C4-2B (cell line): Measurements from ENCODE around the gene FANK1.
"Not testable (repeated sequence)": the region's sequence is repeated elsewhere in the genome, so short reads cannot be mapped to it uniquely, and the experiment has no call there.

Source experiments
- ZFX ChIP-seq: fragments of 450-650 bp; IDR thresholded peaks from 2 replicates; pipeline ENCODE4 v1.6.1; 2017
- TF ChIP-seq, protein P1 (sequence below): fragments of 450-650 bp; conservative IDR thresholded peaks from 2 replicates; pipeline ENCODE4 v1.5.1; 2017; ENCODE audit warnings: mild to moderate bottlenecking

- TF ChIP-seq, protein P1, sequence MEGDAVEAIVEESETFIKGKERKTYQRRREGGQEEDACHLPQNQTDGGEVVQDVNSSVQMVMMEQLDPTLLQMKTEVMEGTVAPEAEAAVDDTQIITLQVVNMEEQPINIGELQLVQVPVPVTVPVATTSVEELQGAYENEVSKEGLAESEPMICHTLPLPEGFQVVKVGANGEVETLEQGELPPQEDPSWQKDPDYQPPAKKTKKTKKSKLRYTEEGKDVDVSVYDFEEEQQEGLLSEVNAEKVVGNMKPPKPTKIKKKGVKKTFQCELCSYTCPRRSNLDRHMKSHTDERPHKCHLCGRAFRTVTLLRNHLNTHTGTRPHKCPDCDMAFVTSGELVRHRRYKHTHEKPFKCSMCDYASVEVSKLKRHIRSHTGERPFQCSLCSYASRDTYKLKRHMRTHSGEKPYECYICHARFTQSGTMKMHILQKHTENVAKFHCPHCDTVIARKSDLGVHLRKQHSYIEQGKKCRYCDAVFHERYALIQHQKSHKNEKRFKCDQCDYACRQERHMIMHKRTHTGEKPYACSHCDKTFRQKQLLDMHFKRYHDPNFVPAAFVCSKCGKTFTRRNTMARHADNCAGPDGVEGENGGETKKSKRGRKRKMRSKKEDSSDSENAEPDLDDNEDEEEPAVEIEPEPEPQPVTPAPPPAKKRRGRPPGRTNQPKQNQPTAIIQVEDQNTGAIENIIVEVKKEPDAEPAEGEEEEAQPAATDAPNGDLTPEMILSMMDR: not testable (repeated sequence)
- not testable (repeated sequence) for TF ChIP-seq ZFX
Observed at GRCh38 chr10:125913277-125913676, 16.9 kb downstream of the FANK1 start.
